ENCODE data around the gene GPR22. TPM values are rescaled to one million over a fixed set of nuclear protein-coding genes. Genes with fewer than 3 reads are reported as not detected.

Gene GPR22
- total and polyA plus RNA-seq, 10 of the 15 experiments (the other 5 are each of a cell fraction or from before 2014, with no cell fraction given), result 0.11 to 0.71 (median 0.47) TPM; not detected in 6

GRCh38 chr7:107479303-107479702 is 9.4 kb downstream of the GPR22 start (continued):
- TF ChIP-seq, protein P1, sequence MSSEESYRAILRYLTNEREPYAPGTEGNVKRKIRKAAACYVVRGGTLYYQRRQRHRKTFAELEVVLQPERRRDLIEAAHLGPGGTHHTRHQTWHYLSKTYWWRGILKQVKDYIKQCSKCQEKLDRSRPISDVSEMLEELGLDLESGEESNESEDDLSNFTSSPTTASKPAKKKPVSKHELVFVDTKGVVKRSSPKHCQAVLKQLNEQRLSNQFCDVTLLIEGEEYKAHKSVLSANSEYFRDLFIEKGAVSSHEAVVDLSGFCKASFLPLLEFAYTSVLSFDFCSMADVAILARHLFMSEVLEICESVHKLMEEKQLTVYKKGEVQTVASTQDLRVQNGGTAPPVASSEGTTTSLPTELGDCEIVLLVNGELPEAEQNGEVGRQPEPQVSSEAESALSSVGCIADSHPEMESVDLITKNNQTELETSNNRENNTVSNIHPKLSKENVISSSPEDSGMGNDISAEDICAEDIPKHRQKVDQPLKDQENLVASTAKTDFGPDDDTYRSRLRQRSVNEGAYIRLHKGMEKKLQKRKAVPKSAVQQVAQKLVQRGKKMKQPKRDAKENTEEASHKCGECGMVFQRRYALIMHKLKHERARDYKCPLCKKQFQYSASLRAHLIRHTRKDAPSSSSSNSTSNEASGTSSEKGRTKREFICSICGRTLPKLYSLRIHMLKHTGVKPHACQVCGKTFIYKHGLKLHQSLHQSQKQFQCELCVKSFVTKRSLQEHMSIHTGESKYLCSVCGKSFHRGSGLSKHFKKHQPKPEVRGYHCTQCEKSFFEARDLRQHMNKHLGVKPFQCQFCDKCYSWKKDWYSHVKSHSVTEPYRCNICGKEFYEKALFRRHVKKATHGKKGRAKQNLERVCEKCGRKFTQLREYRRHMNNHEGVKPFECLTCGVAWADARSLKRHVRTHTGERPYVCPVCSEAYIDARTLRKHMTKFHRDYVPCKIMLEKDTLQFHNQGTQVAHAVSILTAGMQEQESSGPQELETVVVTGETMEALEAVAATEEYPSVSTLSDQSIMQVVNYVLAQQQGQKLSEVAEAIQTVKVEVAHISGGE (CRISPR knock-in tag; IDR thresholded peaks at IDR 0.05), result no peak
- TF ChIP-seq PAX5 (IDR thresholded peaks at IDR 0.05; ENCODE audit: borderline replicate concordance, low read depth, low read length), result no peak
- TF ChIP-seq ZZZ3 (IDR thresholded peaks at IDR 0.05; ENCODE audit: control insufficient read depth, insufficient read length, low read depth), result no peak
- TF ChIP-seq SKIL (IDR thresholded peaks at IDR 0.05; ENCODE audit: low read depth, poor library complexity, severe bottlenecking), result no peak
- TF ChIP-seq MYB (IDR thresholded peaks at IDR 0.05; ENCODE audit: borderline replicate concordance, low read depth, low read length), result no peak

GRCh38 chr7:107480932-107481331 is 11.1 kb downstream of the GPR22 start:
- H3K4me1 ChIP-seq (ENCODE audit: control insufficient read depth, insufficient read depth, low read length), result no peaks in the 10 kb centered on the region
- intact Hi-C loops (cut with micrococcal nuclease; ENCODE audit: unreplicated experiment) (no loop called here), in situ Hi-C loops (cut with MboI) (no loop called here)
- H3K9ac ChIP-seq (ENCODE audit: control insufficient read depth, insufficient read depth, low read length), result no peak overlapping the region
- H3K4me2 ChIP-seq (ENCODE audit: control insufficient read depth, insufficient read depth), result no peak overlapping the region
- H3K4me3 ChIP-seq, result no peak overlapping the region
- no peak overlapping the region for H2AFZ ChIP-seq (ENCODE audit: control insufficient read depth, low read depth, low read length)
- no peak overlapping the region for H3K27ac ChIP-seq (ENCODE audit: control insufficient read depth, insufficient read depth)
- 97% methylated on average over 3 of the region's 3 CpGs for WGBS (ENCODE audit: insufficient coverage, insufficient replicate concordance, low lambda C conversion rate, missing lambda C conversion rate)
- ChIA-PET POLR2A (no interaction called here), RAD21 (ENCODE audit: unreplicated experiment) (interaction anchor here (0.7 kb wide), 1 partner anchor 312 kb away, joined by 3 read pairs; no protein-coding TSS in a partner anchor), SMC1A (ENCODE audit: uncharacterized antibody, unreplicated experiment) (interaction anchor here (1.4 kb wide), 1 partner anchor 14 kb away, joined by 4 read pairs; no protein-coding TSS in a partner anchor), CTCF (interaction anchor here (1.5 to 2.3 kb wide), 2 partner anchors 17 to 33 kb away, joined by 4 to 6 read pairs; no protein-coding TSS in a partner anchor)
- BruUV-seq (replicated peaks), result no TSS peak
- FAIRE-seq, result no peak
- no peaks in the 10 kb centered on the region for H3K79me2 ChIP-seq (ENCODE audit: control insufficient read depth, insufficient read depth, low read length)
- H3K27me3 ChIP-seq (replicated peaks in 1 of 2; ENCODE audit: control insufficient read depth in 2 of 2, insufficient read depth in 2 of 2, low read length in 1 of 2), result no peaks in the 10 kb centered on the region
- no peak for ATAC-seq
- H3K9me3 ChIP-seq (replicated peaks; ENCODE audit: control insufficient read depth, insufficient read depth, low read length), result no peaks in the 10 kb centered on the region
- no peaks in the 10 kb centered on the region for H3K36me3 ChIP-seq (ENCODE audit: control insufficient read depth in 2 of 2, insufficient read depth in 2 of 2, low read length in 1 of 2)
- no peaks in the 10 kb centered on the region for H4K20me1 ChIP-seq (ENCODE audit: control insufficient read depth, insufficient read depth)
- DNase-seq (ENCODE audit: low read depth, low spot score), result no peak
- TF ChIP-seq, protein P2, sequence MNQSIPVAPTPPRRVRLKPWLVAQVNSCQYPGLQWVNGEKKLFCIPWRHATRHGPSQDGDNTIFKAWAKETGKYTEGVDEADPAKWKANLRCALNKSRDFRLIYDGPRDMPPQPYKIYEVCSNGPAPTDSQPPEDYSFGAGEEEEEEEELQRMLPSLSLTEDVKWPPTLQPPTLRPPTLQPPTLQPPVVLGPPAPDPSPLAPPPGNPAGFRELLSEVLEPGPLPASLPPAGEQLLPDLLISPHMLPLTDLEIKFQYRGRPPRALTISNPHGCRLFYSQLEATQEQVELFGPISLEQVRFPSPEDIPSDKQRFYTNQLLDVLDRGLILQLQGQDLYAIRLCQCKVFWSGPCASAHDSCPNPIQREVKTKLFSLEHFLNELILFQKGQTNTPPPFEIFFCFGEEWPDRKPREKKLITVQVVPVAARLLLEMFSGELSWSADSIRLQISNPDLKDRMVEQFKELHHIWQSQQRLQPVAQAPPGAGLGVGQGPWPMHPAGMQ (IDR thresholded peaks at IDR 0.05; ENCODE audit: borderline replicate concordance), result no peak
- TF ChIP-seq, protein P3, sequence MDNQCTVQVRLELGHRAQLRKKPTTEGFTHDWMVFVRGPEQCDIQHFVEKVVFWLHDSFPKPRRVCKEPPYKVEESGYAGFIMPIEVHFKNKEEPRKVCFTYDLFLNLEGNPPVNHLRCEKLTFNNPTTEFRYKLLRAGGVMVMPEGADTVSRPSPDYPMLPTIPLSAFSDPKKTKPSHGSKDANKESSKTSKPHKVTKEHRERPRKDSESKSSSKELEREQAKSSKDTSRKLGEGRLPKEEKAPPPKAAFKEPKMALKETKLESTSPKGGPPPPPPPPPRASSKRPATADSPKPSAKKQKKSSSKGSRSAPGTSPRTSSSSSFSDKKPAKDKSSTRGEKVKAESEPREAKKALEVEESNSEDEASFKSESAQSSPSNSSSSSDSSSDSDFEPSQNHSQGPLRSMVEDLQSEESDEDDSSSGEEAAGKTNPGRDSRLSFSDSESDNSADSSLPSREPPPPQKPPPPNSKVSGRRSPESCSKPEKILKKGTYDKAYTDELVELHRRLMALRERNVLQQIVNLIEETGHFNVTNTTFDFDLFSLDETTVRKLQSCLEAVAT (IDR thresholded peaks at IDR 0.05), result no peak
- no peak for TF ChIP-seq RFX5 (IDR thresholded peaks at IDR 0.05; ENCODE audit: low read depth, low read length)

All from GM12878 (cell line).